GM18868 (cell line): ENCODE measurements around the gene E2F2.
"Not testable (repeated sequence)": the region's sequence is repeated elsewhere in the genome, so short reads cannot be mapped to it uniquely, and the experiment has no call there.

Experiments used
- ATAC-seq: cut with Tn5 transposase; IDR thresholded peaks from one replicate; pipeline ENCODE4 v1.9.1; 2021; ENCODE audit warnings: mild to moderate bottlenecking, moderate library complexity; ENCODE audit not compliant: unreplicated experiment

The E2F2 gene

DNA sequence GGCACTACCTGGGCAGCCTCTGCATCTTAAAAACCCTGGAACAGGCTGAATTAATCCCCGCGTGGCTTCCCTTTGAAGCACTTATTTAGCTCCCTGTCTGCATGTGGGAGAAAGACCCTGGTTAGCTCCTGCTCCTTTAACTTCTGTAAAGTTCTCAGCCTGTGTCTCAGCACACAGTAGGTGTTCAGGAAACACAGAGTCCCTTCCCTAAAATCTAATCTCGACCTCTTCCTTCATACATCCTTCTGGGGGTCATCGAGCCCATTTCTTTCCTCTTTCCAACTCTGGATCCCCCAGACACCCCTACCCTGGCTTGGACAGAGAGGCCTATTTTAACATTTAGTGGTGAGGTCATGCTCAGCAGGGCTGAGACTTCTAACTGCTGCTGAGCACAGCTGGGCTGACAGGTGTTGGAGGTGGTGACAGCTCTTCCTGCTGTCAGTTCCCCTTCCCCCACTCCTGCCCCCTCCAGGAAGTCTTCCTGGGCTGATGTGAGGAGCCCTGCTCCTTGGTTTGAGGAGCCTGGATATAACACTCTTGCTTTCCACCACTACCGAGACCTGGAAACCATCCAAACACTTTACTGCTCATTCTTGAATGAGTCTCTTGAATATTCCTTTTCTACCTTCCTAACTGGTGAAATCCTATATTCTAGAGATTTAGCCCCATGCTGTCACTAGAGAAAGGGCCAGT lies 5.3 kb downstream of the E2F2 start:
- ATAC-seq: no peak

- ATAC-seq: no peak
These were observed 6.2 kb downstream of the E2F2 start for GRCh38 chr1:23524716-23525401.

GRCh38 chr1:23524163-23524562 lies 6.9 kb downstream of the E2F2 start:
- no peak for ATAC-seq

DNA sequence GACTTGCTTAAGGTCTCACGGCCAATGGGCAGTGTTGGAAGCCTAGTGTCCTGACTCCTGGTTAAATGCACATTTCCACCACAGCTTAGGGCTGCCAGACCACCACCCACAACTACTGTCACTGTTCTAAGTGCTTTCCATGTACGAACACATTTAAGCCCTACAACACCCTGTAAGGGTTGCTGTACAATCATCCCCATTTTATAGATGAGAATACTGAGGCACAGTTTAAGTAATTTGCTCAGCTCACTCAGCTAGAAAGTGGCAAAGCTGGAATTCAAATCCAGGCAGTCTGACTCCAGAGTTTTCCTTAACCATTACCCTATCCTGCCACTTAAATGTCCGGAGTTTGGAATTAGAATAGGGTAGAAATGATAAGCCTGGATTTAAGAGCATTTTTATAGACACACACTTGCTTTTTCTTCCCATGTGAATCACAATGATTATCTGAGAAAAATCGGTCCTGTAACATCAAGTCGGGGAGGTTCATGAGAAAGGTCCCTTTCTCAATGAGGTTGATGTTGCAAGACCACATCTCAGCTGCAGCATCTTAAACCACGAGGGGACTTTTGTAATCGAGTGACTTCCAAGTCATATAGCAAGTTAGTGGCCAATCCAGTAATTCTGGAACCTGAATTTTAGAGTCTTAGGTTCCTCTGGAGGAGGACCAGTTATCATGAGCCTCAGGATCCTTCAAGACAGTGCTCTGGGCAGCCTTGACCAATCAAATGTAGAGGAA lies 8.6 kb downstream of the E2F2 start:
- no peak for ATAC-seq

- no peak for ATAC-seq
These were observed 9.4 kb downstream of the E2F2 start for GRCh38 chr1:23521588-23521987.

GRCh38 chr1:23517581-23517980 lies 13.5 kb downstream of the E2F2 start:
- no peak for ATAC-seq

DNA sequence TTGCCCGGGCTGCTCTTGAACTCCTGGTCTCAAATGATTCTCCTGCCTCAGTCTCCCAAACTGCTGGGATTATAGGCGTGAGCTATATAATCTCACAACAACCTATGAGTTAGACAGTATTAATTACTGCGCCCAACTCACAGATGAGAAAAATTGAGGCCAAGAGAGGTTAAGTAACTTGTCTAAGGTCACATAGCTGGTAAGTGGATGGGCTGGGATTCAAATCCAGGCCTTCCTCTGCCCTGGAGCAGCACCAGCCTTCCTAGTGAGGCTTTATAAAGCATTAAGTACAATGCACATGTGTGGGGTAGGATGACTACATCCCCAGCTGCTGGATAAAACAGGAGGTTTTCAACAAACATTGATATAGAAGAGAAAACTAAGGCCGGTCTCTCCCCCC lies 15.1 kb downstream of the E2F2 start:
- ATAC-seq: no peak

GRCh38 chr1:23514111-23514679 lies 16.8 kb downstream of the E2F2 start:
- ATAC-seq: no peak

- ATAC-seq: no peak
These were observed 21.1 kb downstream of the E2F2 start for GRCh38 chr1:23509896-23510295.

GRCh38 chr1:23506376-23507107 lies 24.5 kb downstream of the E2F2 start:
- ATAC-seq: no peak

- no peak for ATAC-seq
These were observed 25.2 kb downstream of the E2F2 start for GRCh38 chr1:23505851-23506250.

DNA sequence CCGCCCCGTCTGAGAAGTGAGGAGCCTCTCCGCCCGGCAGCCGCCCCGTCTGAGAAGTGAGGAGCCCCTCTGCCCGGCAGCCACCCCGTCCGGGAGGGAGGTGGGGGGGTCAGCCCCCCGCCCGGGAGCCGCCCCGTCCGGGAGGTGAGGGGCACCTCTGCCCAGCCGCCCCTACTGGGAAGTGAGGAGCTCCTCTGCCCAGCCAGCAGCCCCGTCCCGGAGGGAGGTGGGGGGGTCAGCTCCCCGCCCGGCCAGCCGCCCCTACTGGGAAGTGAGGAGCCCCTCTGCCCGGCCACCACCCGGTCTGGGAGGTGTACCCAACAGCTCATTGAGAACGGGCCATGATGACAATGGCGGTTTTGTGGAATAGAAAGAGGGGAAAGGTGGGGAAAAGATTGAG lies 26.9 kb downstream of the E2F2 start:
- not testable (repeated sequence) for ATAC-seq

- no peak for ATAC-seq
These were observed 28.1 kb downstream of the E2F2 start for GRCh38 chr1:23502951-23503350.

GRCh38 chr1:23500466-23500865 lies 30.6 kb downstream of the E2F2 start:
- ATAC-seq: no peak

GRCh38 chr1:23497777-23498439 lies 33.1 kb downstream of the E2F2 start:
- no peak for ATAC-seq

DNA sequence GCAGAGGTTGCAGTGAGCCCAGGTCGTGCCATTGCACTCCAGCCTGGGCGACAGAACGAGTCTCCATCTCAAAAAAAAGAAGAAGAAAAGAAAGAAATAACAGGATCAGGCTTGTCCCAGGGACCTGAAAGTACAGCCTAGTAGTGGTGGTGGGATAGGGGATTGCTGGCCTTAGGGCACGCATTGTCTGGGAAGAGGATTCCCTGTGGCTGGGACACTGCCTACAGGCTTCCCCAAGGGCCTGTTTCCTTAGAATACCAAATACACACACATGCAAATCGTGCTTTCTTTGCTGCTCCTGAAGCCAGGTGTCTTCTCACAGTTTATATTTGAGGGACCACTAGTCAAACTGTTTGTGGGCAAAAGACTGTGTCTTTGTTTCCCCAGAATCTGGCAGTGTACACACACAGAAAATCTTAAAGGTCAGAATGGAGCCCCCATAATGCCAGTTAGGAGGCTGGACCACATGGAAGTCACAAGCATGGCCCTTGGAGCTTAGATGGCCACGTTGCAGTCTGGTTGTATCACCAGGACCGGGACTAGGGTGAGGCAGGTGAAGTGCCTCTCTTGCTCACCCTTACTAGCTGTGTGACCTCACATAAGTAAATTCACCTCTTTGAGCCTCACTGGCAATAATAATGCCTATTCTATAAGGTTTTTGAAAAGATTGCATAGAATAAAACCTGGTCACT lies 34.4 kb downstream of the E2F2 start:
- ATAC-seq: no peak

GRCh38 chr1:23494836-23495235 lies 36.2 kb downstream of the E2F2 start:
- not testable (repeated sequence) for ATAC-seq

- not testable (repeated sequence) for ATAC-seq
These were observed 38.3 kb downstream of the E2F2 start for GRCh38 chr1:23492776-23493175.

DNA sequence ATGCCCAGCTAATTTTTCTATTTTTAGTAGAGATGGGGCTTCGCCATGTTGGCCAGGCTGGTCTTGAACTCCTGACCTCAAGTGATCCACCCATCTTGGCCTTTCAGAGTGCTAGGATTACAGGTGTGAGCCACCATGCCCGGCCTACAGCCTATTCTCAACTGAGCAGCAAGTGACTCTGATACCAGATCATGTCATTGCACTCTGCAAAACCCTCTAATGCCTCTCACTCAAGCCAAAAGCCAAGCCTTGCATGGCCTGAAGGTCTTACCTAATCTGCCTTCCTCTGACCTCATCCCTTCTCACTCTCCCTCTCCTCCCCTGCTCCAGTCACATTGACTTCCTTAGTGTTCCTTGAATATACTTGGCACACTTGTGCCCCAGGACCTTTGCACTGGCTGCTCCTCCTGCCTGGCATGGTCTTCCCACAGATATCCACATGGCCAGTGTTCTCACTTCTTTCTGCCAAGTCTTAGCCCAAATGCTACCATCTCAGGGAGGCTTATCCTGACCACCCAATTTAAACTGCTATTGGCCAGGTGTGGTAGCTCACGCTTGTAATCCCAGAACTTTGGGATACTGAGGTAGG lies 38.8 kb downstream of the E2F2 start:
- no peak for ATAC-seq
